ENCODE data around the gene PKD1L1.
A peak's percentile ranks its signal among the peaks of the same experiment; 100 is the strongest.

The PKD1L1 gene

DNA sequence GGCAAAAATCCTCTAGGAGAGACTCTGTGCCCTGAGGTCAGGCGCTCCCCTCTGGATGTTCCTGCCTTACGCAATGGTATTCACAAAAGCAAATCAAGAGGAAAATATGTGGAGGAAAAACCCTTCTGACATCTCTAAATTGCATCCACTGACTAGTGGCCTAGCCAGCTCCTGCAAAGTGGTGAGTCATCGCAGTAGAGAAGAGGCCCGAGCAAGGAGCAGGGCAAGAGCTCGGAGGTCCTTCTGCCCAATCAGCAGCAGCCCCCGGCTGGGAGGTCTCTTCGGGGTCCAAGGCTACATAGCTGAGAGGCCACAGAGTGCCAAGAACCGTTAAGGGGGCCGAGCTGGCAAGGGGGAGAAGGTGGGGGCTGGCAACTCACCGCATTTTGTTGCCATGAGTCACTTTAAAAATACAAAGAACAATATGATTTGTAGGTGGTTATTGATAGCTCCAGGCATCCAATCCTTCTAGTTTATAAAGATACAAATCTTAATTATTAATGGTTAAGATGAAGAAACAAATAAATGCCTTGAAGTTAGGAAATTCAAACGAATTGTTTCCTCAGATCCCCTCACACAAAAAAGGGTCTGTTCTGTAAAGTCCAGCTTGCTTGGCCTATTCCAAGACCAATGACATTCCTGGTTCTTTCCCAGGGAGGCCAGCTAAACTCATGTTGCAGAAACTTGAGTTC, 161.6 kb downstream of the PKD1L1 start:
- DNase-seq = peak; percentile 81

GRCh38 chr7:47785923-47786556, 162.2 kb downstream of the PKD1L1 start:
- DNase-seq = no peak

GRCh38 chr7:47783456-47784223, 164.6 kb downstream of the PKD1L1 start:
- peak; percentile 65 for DNase-seq

DNA sequence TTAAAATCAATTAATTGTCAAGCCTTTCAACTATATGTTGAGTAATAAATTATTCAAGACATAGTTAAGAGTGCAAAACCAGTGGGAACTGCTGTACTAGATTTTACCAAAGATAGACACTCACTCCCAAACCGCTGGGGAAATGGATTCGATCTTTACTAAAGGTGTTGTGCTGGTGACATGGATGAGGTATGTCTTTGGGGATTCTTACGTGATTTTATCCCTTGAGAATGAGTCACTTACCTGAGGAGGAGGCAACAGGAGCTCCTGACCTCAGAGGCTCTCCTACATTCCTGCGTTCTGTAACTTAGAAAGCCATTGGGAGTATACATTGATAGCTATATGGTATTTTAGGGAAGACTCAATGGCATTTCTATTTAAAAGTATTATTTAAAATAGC, 165.5 kb downstream of the PKD1L1 start:
- DNase-seq = no peak

- DNase-seq = peak; percentile 41
Observed at GRCh38 chr7:47782022-47782421, 166.2 kb downstream of the PKD1L1 start.

- no peak for DNase-seq
Observed at GRCh38 chr7:47780555-47780954, 167.7 kb downstream of the PKD1L1 start.

DNA sequence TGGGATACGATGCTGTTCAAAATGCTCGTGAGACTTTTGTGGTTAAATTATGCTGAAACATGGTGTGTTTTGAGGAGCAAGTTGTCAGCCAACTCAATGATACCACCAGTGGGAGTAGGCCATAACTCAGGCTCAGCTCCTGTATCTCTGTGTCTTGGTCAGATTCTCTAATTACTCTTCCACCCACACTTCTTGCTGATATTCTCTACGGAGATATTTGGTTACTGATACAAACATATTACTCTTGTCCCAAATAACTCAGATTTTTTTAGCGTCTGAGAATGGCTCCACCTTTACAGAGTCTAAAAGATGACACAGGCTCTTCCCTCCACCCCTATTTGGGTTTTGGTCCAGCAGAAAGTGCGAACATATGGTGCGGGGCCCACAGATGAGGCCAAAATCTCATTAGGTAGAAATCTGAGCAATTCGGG, 168.9 kb downstream of the PKD1L1 start:
- no peak for DNase-seq

GRCh38 chr7:47778153-47778661, 170.1 kb downstream of the PKD1L1 start:
- no peak for DNase-seq

- no peak for DNase-seq
Observed at GRCh38 chr7:47777531-47778152, 170.6 kb downstream of the PKD1L1 start.

DNA sequence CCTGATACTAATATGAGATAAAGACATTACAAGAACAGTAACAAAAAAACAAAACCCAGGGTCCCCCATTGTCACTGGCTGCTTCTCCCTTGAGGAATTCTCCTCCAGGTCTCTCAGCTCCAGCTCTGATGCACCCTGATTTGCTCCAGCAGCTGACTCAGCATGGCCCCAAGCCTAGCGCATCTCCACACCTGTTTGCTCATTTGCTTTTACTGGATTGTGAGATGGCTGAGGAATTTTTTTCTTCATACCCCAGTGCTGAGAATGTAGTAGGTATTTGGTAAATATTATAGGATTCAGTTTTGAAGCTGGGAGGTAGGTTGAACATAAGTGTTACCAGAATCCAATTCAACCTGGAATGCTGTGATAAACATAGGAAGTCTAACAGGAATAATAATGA, 171.9 kb downstream of the PKD1L1 start:
- no peak for DNase-seq

- DNase-seq = no peak
Observed at GRCh38 chr7:47775238-47775637, 173.0 kb downstream of the PKD1L1 start.

GRCh38 chr7:47772492-47772891, 175.8 kb downstream of the PKD1L1 start:
- DNase-seq = no peak

GRCh38 chr7:47771990-47772360, 176.3 kb downstream of the PKD1L1 start:
- DNase-seq = no peak

DNA sequence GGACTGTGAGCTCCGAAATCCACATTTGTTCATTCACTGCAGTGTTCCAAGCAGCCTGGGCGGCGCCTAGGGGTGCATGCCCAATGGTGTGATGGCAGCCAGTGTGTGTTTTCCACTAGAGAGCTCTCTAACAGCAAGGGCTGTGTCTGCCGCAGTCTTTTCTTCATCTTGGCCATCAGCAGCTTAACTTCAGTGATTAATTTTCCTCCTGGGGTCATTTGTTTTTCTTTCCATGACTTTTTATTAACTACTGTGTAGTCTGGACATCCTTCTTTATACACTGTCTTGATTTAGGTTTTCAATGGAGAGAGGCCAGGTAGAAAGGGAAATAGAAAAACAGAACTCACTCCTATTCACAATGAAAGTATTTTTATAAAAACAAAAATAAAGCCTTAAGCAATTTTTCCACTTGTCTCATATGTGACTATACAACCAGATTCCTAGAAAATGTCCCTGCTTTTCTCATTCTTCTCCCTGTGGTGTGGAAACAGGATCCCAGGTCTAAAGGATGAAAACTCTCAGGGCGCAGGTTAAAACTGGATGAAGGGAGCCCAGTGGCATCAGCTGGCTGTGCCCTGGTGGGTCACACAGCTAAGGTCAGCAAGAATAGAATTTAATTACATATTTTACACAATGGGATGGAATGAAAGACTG, 176.8 kb downstream of the PKD1L1 start:
- DNase-seq = peak; percentile 83

- DNase-seq = no peak
Observed at GRCh38 chr7:47766126-47766525, 182.1 kb downstream of the PKD1L1 start.

GRCh38 chr7:47765373-47765979, 182.8 kb downstream of the PKD1L1 start:
- DNase-seq = no peak

GRCh38 chr7:47764746-47765145, 183.5 kb downstream of the PKD1L1 start:
- DNase-seq = no peak

- DNase-seq = no peak
Observed at GRCh38 chr7:47763063-47763974, 184.9 kb downstream of the PKD1L1 start.

GRCh38 chr7:47762746-47763062, 185.6 kb downstream of the PKD1L1 start:
- no peak for DNase-seq

- no peak for DNase-seq
Observed at GRCh38 chr7:47762207-47762606, 186.1 kb downstream of the PKD1L1 start.

- DNase-seq = no peak
Observed at GRCh38 chr7:47759056-47759706, 189.1 kb downstream of the PKD1L1 start.
